ENCODE measurements around the gene CTSH.

- TF ChIP-seq CTCF (IDR thresholded peaks at IDR 0.05): no peak
- no peak for TF ChIP-seq POLR2A (IDR thresholded peaks at IDR 0.05)
Measured at GRCh38 chr15:78957416-78958093, 12.7 kb upstream of the CTSH start.
